ENCODE results near the gene JUP. TPM values are rescaled to one million over a fixed set of nuclear protein-coding genes. Genes with fewer than 3 reads are reported as not detected.

The JUP gene
- total and polyA plus RNA-seq, 2 of the 13 experiments (the other 11 are each of a cell fraction or from before 2014, with no cell fraction given), result 12.1 to 20.6 TPM

DNA sequence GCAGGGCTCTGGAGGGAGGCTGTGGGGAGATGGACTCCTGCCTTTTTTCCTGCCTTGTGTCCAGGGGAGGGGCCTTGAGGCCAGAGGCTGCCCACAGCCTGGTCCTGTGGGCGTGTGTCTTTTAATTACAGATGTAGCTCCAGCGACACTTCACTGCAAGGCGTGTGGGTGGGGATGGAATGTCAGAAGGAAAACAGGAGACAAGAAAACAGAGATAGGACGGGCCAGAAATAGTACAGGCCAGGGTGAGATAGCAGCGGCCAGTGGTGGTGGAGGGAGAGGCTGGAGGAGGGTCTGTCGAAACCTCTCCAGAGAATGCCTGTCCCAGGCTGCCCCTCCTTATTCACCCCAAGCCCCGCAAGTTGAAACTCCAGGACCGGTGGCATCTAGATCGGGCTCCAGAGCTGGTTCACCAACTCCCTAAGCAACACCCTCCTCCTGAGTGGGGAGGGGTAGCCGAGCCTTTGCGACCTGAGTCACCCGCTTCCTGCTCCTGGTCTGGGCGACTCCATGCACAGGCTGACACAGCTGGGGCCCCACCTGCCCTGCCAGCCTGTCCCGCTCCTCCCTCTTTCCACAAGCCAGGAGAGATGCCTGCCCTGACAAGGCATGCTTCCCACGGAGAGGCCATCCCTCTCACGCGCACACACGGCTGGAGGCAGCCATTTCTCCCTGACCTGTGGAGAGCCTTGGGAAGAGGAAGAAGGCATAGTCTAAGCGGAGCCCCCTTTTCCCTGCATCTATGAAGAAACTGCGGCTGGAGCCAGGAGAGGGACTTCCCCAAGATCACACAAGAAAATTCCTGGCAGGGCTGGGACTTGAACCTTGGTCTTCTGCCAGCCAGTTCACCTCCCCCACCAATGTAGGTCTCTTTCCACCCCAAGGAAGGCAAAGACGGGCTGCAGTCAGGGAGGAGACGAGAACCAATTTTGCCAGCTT, 6.6 kb upstream of the JUP start (continued):
- TF ChIP-seq, protein P1, sequence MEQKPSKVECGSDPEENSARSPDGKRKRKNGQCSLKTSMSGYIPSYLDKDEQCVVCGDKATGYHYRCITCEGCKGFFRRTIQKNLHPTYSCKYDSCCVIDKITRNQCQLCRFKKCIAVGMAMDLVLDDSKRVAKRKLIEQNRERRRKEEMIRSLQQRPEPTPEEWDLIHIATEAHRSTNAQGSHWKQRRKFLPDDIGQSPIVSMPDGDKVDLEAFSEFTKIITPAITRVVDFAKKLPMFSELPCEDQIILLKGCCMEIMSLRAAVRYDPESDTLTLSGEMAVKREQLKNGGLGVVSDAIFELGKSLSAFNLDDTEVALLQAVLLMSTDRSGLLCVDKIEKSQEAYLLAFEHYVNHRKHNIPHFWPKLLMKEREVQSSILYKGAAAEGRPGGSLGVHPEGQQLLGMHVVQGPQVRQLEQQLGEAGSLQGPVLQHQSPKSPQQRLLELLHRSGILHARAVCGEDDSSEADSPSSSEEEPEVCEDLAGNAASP (CRISPR knock-in tag; IDR thresholded peaks at IDR 0.05; ENCODE audit: borderline replicate concordance), result peak; percentile 26; the same call in 1 of the 2 replicates
- TF ChIP-seq MED1 (CRISPR knock-in tag; IDR thresholded peaks at IDR 0.05) (peak; percentile 20; the same call in 1 of the 2 replicates), EED (CRISPR knock-in tag; IDR thresholded peaks at IDR 0.05) (no peak), ZNF317 (CRISPR knock-in tag; IDR thresholded peaks at IDR 0.05) (0 out of 2 replicates have a peak, but pooled peaks have one; percentile 2), ZNF850 (CRISPR knock-in tag; conservative IDR thresholded peaks at IDR 0.05) (no peak), POLR2G (IDR thresholded peaks at IDR 0.05; ENCODE audit: low read depth, low read length) (peak; percentile 42; the same call in 1 of the 2 replicates), EHMT2 (IDR thresholded peaks at IDR 0.05; ENCODE audit: borderline replicate concordance, low read depth, low read length) (no peak), ZNF432 (CRISPR knock-in tag; IDR thresholded peaks at IDR 0.05; ENCODE audit: borderline replicate concordance) (no peak), KDM1A (CRISPR knock-in tag; IDR thresholded peaks at IDR 0.05) (no peak), SALL1 (CRISPR knock-in tag; IDR thresholded peaks at IDR 0.05) (peak; percentile 46; the same call in 1 of the 2 replicates), ZNF567 (CRISPR knock-in tag; IDR thresholded peaks at IDR 0.05; ENCODE audit: borderline replicate concordance) (no peak)
- TF ChIP-seq, protein P2, sequence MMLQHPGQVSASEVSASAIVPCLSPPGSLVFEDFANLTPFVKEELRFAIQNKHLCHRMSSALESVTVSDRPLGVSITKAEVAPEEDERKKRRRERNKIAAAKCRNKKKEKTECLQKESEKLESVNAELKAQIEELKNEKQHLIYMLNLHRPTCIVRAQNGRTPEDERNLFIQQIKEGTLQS (CRISPR knock-in tag; IDR thresholded peaks at IDR 0.05), result 0 out of 2 replicates have a peak, but pooled peaks have one; percentile 17
- TF ChIP-seq, protein P3, sequence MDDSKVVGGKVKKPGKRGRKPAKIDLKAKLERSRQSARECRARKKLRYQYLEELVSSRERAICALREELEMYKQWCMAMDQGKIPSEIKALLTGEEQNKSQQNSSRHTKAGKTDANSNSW (CRISPR knock-in tag; IDR thresholded peaks at IDR 0.05; ENCODE audit: borderline replicate concordance), result no peak
- TF ChIP-seq, protein P4, sequence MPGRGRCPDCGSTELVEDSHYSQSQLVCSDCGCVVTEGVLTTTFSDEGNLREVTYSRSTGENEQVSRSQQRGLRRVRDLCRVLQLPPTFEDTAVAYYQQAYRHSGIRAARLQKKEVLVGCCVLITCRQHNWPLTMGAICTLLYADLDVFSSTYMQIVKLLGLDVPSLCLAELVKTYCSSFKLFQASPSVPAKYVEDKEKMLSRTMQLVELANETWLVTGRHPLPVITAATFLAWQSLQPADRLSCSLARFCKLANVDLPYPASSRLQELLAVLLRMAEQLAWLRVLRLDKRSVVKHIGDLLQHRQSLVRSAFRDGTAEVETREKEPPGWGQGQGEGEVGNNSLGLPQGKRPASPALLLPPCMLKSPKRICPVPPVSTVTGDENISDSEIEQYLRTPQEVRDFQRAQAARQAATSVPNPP (CRISPR knock-in tag; IDR thresholded peaks at IDR 0.05), result no peak
- TF ChIP-seq, protein P5, sequence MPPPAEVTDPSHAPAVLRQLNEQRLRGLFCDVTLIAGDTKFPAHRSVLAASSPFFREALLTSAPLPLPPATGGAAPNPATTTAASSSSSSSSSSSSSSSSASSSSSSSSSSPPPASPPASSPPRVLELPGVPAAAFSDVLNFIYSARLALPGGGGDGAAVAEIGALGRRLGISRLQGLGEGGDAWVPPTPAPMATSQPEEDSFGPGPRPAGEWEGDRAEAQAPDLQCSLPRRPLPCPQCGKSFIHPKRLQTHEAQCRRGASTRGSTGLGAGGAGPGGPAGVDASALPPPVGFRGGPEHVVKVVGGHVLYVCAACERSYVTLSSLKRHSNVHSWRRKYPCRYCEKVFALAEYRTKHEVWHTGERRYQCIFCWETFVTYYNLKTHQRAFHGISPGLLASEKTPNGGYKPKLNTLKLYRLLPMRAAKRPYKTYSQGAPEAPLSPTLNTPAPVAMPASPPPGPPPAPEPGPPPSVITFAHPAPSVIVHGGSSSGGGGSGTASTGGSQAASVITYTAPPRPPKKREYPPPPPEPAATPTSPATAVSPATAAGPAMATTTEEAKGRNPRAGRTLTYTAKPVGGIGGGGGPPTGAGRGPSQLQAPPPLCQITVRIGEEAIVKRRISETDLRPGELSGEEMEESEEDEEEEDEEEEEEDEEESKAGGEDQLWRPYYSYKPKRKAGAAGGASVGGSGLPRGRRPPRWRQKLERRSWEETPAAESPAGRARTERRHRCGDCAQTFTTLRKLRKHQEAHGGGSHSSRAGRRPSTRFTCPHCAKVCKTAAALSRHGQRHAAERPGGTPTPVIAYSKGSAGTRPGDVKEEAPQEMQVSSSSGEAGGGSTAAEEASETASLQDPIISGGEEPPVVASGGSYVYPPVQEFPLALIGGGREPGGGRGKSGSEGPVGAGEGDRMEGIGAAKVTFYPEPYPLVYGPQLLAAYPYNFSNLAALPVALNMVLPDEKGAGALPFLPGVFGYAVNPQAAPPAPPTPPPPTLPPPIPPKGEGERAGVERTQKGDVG (CRISPR knock-in tag; IDR thresholded peaks at IDR 0.05; ENCODE audit: borderline replicate concordance), result 0 out of 2 replicates have a peak, but pooled peaks have one; percentile 11
- TF ChIP-seq, protein P6, sequence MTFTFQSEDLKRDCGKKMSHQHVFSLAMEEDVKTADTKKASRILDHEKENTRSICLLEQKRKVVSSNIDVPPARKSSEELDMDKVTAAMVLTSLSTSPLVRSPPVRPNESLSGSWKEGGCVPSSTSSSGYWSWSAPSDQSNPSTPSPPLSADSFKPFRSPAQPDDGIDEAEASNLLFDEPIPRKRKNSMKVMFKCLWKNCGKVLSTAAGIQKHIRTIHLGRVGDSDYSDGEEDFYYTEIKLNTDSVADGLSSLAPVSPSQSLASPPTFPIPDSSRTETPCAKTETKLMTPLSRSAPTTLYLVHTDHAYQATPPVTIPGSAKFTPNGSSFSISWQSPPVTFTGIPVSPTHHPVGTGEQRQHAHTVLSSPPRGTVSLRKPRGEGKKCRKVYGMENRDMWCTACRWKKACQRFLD (CRISPR knock-in tag; IDR thresholded peaks at IDR 0.05; ENCODE audit: borderline replicate concordance), result no peak
- TF ChIP-seq, protein P7, sequence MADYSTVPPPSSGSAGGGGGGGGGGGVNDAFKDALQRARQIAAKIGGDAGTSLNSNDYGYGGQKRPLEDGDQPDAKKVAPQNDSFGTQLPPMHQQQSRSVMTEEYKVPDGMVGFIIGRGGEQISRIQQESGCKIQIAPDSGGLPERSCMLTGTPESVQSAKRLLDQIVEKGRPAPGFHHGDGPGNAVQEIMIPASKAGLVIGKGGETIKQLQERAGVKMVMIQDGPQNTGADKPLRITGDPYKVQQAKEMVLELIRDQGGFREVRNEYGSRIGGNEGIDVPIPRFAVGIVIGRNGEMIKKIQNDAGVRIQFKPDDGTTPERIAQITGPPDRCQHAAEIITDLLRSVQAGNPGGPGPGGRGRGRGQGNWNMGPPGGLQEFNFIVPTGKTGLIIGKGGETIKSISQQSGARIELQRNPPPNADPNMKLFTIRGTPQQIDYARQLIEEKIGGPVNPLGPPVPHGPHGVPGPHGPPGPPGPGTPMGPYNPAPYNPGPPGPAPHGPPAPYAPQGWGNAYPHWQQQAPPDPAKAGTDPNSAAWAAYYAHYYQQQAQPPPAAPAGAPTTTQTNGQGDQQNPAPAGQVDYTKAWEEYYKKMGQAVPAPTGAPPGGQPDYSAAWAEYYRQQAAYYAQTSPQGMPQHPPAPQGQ (CRISPR knock-in tag; IDR thresholded peaks at IDR 0.05; ENCODE audit: borderline replicate concordance), result 0 out of 2 replicates have a peak, but pooled peaks have one; percentile 52
